BJ (cell line): ENCODE results near the gene ZNF500. TPM values are rescaled to one million over a fixed set of nuclear protein-coding genes. Genes with fewer than 3 reads are reported as not detected.

Experiments
- CTCF ChIA-PET: fragments of 350-600 bp; formaldehyde crosslinking; extraction: SDS; loops from one replicate; lab custom pipeline; 2021; ENCODE audit warnings: antibody characterized with exemption, inconsistent platforms; lab: Yijun Ruan, JAX
- POLR2A ChIA-PET: fragments of 300-600 bp; sonication (Branson Sonifier 250); formaldehyde crosslinking; extraction: SDS; loops from one replicate; lab custom pipeline; 2021; ENCODE audit warnings: antibody characterized with exemption; lab: Charles Lee
- DNase-seq: peaks from one replicate; pipeline ENCODE4 v3.0.0-alpha.2; 2011; ENCODE audit warnings: low read depth
- H3K27me3 ChIP-seq: 2 replicates; pipeline ENCODE4 v1.6.0; 2011; ENCODE audit warnings: low read length; ENCODE audit not compliant: control insufficient read depth, insufficient read depth
- H3K36me3 ChIP-seq: 2 replicates; pipeline ENCODE4 v1.5.1; 2011; ENCODE audit warnings: low read length; ENCODE audit not compliant: control insufficient read depth, insufficient read depth
- H3K4me3 ChIP-seq: 2 replicates; pipeline ENCODE4 v1.5.1; 2011; ENCODE audit warnings: low read depth, mild to moderate bottlenecking, control low read depth, low read length
- polyA plus RNA-seq: library from polyadenylated mRNA; depleted of rRNA; stranded (reverse); fragments of >200 nt; gene quantifications from 2 replicates; pipeline ENCODE4 v1.2.3, GENCODE V29; 2011
- TF ChIP-seq, protein P1 (sequence below): IDR thresholded peaks from 2 replicates; pipeline ENCODE4 v1.5.1; 2011; ENCODE audit warnings: low read depth, mild to moderate bottlenecking, control low read depth, inconsistent platforms, low read length, moderate library complexity; ENCODE audit not compliant: insufficient read depth

The ZNF500 gene
- polyA plus RNA-seq, 1 experiment = 6.5 TPM

DNA sequence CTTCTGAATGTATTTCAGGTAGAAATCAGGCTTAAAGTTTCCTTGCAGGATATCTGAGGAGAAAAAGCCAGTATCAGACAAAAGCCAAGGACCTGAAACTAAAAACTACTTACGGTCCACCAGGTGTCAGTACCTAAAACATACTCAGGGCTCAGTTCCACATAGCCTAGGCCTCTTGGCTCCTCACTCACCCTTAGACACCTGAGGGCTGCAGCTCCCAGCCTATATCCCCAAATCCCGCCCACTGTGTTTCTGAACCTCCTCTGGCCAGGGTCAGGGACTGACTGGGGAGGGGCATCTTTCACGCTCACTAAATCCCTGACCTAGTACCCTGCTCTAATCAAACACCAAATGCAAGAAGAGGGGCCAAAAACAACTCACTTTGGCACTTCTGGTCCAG, 44.3 kb upstream of the ZNF500 start:
- no peak for DNase-seq
- Histone ChIP-seq H3K36me3 (peaks cover 26% of the 10 kb centered on the region), H3K27me3 (no peaks in the 10 kb centered on the region), H3K4me3 (no peak overlapping the region)
- POLR2A ChIA-PET = no interaction called here
- CTCF ChIA-PET = interaction anchor here (1.3 kb wide), 1 partner anchor 16 kb away, joined by 3 read pairs; no protein-coding TSS in a partner anchor
- TF ChIP-seq, protein P1, sequence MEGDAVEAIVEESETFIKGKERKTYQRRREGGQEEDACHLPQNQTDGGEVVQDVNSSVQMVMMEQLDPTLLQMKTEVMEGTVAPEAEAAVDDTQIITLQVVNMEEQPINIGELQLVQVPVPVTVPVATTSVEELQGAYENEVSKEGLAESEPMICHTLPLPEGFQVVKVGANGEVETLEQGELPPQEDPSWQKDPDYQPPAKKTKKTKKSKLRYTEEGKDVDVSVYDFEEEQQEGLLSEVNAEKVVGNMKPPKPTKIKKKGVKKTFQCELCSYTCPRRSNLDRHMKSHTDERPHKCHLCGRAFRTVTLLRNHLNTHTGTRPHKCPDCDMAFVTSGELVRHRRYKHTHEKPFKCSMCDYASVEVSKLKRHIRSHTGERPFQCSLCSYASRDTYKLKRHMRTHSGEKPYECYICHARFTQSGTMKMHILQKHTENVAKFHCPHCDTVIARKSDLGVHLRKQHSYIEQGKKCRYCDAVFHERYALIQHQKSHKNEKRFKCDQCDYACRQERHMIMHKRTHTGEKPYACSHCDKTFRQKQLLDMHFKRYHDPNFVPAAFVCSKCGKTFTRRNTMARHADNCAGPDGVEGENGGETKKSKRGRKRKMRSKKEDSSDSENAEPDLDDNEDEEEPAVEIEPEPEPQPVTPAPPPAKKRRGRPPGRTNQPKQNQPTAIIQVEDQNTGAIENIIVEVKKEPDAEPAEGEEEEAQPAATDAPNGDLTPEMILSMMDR = no peak

DNA sequence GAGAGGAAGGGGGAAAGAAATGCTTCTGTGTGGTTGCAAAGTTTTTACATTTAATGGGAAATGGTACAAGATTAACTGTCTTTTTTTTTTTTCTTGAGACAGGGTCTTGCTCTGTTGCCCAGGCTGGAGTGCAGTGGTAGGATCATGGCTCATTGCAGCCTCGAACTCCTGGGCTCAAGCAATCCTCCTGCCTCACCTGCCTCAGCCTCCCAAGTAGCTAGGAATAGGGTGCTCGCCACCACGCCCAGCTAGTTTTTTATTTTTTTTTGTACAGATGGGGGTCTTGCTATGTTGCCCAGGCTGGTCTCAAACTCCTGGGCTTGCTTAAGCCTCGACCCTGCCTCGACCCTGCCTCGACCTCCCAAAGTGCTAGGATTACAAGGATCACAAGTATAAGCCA, 39.3 kb upstream of the ZNF500 start:
- TF ChIP-seq, protein P1 = no peak
- DNase-seq = no peak
- Histone ChIP-seq H3K36me3 (peaks cover 13% of the 10 kb centered on the region), H3K4me3 (no peak overlapping the region), H3K27me3 (no peaks in the 10 kb centered on the region)
- POLR2A ChIA-PET = no interaction called here
- CTCF ChIA-PET = no interaction called here

DNA sequence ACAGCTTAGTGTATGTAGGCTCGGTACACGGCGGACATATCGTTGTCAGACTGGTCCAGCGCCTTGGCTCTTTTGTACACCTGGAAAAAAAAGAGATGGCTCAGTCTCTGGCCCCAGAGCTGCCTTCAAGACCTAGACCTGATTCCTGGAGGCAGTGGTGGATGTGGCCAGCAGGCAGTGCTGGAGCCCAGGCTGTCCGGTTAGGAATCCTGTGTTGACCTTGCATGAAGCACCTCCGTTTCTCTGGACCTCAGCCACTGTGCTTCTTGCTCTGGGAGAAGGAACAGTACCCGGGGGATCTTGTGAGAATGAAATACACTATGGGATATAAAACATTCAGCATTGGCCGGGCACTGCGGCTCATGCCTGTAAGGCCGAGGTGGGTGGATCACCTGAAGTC, 38.3 kb upstream of the ZNF500 start:
- no peak overlapping the region for H3K4me3 ChIP-seq

DNA sequence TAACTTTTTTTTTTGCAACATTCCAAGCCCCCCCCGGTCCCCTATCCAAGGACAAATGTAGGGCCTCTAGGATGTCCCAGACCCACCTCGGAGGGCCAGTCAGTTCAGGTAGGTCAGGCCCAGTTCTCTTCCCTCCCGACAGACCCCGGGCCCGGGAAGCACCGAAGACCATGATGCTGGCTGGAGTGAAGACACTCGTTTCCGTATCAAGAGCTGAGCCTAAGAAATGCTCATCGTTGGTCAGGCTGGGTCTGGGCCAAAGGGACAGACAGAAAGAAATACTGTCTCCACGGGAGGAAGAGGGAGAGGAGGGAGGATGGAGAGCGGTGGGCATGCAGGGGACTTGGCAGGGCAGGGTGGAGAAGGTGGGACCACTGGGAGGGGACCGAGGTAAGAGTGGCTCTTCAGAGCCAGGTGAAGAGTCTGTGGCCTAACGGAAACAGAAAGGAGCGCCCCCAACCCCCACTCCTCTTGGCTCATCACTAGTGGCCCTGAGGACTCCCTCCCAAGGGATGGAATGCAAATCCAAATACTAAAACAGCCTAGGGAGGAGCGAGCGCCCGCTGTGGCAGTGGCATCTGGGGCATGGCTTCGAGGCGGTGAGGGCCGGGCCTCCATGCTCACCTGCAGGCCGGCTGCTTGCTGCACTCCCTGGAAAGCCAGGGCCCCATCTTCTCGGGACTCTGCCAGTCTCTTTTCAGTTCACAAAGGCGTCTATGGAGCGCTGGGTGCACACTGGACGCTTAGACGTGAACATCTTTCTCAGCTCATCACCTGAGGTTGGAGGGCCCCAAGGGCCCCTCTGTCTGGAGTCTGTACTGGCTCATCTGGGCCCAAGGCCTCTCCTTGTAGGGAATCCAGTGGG, 37.2 kb upstream of the ZNF500 start:
- CTCF ChIA-PET = interaction anchor here (1.3 kb wide), 1 partner anchor 35 kb away, joined by 3 read pairs; no protein-coding TSS in a partner anchor
- POLR2A ChIA-PET = interaction anchor here (1.0 kb wide), 1 partner anchor 68 kb away, joined by 3 read pairs; no protein-coding TSS in a partner anchor
- Histone ChIP-seq H3K36me3 (peaks cover 12% of the 10 kb centered on the region), H3K27me3 (no peaks in the 10 kb centered on the region), H3K4me3 (no peak overlapping the region)
- DNase-seq = no peak
- TF ChIP-seq, protein P1 = no peak

More for the DNA sequence above, 38.3 kb upstream of the ZNF500 start:
- Histone ChIP-seq H3K36me3 (peaks cover 12% of the 10 kb centered on the region), H3K27me3 (no peaks in the 10 kb centered on the region)
- TF ChIP-seq, protein P1 = no peak
- ChIA-PET CTCF (no interaction called here), POLR2A (no interaction called here)
- no peak for DNase-seq

DNA sequence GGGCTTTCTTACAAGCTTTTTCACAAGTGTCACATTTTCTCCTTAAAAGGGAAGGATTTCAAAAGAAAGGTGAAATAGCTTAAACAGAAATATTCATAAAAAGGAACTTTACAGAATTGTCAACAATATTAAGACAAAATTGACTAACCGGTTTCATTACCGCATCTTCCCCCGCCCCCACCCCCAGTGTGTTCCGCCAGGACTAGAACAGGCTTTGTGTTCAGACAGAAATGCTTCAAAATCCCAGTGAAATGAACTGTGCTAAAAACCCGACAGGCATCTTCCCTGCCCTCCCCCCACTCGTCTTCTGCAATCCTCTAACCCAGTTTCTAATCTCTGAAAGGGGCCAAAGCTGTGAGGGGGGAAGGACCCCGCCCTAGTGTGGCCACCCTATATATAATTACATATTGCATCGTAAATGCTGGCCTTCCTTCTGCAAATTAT, 36.5 kb upstream of the ZNF500 start:
- Histone ChIP-seq H3K27me3 (no peaks in the 10 kb centered on the region), H3K4me3 (no peak overlapping the region; the same call in 1 of the 2 replicates), H3K36me3 (peaks cover 12% of the 10 kb centered on the region)
- DNase-seq = no peak
- TF ChIP-seq, protein P1 = no peak
- ChIA-PET POLR2A (interaction anchor here (0.6 to 1.0 kb wide), 2 partner anchors 67 to 147 kb away, joined by 3 read pairs; no protein-coding TSS in a partner anchor), CTCF (interaction anchor here (0.7 to 1.3 kb wide), 3 partner anchors 20 to 153 kb away, joined by 3 read pairs; no protein-coding TSS in a partner anchor)
